SIG-M5 (cell line): Measurements from ENCODE around the gene SH2D1B.
"Not testable (repeated sequence)": the region's sequence is repeated elsewhere in the genome, so short reads cannot be mapped to it uniquely, and the experiment has no call there.

ENCODE experiments used
- DNase-seq: peaks from one replicate; lab custom pipeline; 2025; lab: John Stamatoyannopoulos, UW

The SH2D1B gene

DNA sequence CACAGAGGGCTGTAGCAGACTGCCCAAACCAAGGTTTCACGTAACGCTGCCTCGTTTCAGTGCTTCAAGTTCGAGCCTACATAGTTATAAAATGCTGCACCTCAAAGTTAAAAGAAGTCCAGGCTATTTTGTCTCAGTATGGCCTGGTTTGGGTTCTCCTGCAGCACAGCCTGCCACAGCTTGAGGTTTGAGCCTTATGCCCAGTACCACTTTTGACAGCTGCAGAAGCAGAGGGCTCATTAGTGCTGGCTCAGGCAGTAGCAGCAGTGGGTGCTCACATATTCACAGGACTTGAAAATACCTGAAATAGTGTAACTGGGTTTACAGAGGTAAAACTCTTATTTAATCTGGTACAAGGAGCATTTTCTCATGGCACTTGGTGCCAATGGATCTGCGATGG, 50.6 kb downstream of the SH2D1B start:
- DNase-seq, result no peak

DNA sequence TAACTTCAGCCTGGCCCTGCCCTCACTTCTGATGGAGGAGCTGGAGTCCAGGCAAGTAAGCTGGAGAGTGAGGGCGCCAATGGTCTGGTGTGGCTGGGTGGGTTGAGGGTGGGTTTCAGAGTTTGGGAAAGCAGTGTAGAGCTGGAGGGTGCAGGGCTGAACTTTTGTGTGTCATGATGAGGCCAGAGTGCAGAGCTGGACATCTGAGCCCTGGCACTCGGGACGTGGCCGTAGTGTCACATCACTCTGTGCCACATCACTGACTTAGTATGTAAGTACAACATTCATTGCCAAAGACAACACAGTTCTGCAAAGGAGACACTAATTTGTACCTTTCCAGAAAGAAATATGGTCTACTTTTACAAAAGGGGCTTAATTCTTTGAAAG, 51.1 kb downstream of the SH2D1B start:
- DNase-seq, result no peak

DNA sequence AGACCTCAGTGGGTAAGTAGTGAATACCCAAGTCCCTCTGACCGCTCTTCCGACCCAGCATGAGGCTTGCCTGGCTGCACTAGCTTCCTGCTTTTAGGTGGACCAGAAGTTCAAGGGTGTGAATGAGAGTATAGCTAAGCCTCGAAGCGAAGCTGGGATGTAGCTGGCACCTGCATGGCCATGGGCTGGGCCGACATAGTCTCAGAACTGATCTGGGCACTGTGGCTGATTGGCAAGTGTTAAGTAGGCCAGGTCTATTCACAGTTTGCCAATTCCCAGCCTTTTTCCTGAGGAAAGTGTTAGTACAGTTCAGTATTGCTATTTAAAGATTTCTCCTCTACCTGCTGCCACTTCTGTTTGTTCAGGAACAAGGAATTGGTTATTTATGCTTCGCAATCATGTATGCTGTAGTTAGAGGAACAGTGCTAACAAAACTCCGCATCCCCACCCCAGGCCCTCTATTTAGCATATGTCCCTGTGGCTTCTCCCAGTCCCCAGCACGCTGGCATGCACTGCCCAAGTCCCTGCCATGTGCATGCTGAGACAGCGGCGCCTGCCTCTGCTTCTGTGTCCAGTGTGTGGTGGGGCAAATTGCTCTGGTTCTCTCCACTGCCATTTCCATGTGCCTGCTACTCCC, 51.6 kb downstream of the SH2D1B start:
- no peak for DNase-seq

DNA sequence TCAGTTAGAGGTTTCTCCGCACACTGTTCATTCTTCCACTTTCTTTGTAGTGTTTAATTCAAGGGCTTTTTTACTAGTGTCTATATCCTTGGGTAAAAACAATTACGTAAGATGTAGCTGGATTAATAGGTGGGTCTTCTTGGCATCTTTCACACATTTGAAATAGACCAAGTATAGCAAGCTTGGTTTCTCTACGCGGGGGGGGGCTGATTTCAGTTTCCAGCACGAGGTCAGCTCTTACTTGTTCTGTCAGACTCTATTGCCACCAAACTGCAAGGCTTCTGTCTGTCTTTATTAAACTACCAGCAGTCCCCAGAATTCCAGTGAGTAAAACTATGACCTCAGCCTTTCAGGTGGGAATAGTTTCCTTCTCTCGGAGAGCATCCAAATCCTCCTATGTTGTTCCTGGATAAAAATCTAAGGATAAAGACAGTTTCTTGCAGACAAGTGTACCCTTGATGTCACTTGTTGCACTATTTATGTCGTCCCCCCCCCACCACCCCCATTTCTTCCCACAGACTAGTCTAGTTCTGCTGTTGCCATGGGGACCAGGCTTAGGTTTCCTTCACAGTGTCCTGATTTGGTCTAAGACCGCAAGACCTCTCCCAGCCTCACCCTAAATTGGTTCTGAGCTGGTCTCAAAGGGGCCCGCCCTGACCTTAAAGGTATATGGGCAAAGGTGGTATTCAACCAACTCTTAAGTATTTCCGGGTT, 52.3 kb downstream of the SH2D1B start:
- no peak for DNase-seq

DNA sequence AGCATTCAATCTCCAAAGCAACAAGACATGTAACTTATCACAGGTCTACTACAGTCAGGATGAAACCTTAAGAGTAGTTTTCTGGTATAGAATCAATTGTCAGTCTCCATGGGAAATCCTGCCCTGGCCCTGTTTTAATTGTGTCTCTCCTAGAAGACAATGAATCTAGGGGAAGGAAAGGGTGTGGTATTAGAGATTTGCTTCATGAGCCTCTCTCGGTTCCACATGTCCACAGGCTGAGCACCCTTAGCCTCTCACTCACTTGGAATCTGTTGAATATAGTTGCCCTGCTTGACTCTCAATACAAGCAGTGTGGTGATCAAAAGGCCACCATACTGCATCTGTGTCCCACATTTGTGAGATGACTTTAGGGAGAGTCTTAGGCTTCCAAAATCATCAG, 53.0 kb downstream of the SH2D1B start:
- no peak for DNase-seq

DNA sequence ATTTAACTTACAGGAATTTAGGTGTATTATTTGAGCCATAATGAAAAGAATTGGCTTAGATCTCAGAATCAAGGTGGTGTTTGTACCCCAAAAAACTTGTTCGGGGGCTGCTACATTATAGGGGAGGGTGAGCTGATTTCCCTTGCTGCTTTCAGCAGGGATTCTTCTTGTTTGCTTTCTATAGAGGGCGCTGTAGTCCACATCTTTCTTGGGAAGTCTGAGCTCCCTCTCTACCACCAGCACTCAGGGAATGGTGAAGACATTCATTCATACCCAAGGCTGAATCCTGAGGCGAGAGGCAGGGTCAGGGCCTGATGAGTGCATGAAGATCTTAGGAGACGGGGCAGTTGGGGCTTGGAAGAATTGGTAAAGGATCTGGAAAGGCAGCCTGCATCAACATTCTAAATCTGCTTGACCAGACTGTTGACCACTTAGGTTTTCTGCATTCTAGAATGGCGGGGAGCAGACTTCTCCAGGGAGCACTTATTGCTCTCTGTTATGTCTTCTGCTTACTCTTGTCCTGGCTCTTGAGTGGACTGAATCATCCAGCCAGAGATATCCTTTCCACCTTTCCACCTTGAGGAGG, 54.2 kb downstream of the SH2D1B start:
- no peak for DNase-seq

DNA sequence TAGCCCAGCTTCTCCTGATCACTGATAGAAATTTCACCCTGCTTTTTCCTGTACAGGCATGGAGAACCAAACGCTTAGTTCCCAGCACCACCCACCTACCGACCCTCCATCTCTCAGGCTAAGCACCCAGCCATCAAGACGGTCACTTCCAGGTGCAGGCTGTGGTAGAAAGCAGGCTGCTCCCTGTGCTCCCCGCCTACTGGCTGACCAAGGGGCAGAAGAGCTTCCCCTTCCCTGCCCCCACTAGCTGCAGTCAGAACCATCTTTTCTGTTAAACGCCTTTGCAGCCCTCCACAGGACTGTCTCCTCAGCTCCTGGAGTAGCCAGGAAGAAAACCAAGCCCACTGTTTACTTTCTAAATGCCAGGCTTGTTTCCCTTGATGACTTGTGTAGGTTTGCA, 58.2 kb downstream of the SH2D1B start:
- no peak for DNase-seq

DNA sequence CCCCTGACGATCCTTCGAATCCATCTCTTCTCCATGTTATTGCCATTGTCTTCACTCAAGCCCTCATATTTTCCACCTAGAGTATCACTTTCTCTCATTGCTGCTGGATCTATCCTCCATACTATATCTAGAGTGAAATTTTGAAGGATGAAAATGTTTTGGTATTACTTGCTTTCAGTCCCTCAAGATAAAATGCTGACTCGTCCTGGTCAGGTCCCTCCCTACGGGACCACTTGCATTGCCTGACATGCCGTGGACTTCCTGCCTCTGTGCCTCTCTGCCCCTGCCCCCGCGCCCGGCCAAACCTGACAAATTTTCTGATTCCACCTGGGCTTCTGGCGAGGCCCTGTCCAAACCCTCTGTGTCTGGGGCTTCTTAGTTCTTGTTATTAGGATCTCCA, 58.9 kb downstream of the SH2D1B start:
- DNase-seq, result no peak

DNA sequence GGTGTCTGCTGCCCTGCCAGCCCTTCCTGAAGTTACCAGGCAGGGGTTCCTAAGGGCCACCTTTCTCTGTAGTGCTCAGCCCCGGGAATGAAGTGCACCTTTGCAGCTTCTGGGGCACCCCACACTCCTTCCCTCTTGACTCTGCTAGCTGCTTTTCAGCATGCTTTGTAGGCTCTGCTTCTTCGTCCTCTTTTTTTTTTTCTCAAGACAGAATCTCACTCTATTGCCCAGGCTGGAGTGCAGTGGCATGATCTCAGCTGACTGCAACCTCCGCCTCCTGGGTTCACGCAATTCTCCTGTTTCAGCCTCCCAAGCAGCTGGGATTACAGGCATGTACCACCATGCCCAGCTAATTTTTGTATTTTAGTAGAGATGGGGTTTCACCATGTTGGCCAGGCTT, 60.1 kb downstream of the SH2D1B start:
- not testable (repeated sequence) for DNase-seq

DNA sequence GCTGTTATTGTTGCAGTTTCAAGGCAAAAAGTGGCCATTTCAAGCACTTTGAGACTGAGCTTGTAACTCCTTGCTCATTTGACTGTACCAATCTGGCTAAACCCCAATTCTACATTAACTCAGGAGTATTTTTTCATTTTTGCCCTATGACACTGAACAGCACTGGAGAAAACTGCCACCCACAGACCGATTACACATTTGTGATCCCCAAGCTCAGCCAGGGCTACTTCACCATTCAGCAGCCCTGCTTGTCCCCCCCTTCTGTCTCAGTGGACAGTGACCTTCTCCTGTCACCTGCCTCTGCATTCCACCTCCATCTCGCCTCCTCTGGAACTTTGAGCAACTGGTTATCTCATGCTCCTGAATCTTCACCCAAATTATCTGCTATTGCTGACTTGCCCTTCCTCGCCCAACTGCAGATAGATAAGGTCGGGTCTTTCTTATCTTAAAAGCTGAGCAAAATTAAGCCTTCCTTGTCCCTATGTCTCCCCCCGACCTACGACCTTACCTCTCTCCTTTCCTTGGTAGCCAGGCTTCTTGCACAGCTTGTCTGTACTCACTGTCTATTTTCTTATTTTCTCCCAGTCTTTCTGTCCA, 60.6 kb downstream of the SH2D1B start:
- no peak for DNase-seq

DNA sequence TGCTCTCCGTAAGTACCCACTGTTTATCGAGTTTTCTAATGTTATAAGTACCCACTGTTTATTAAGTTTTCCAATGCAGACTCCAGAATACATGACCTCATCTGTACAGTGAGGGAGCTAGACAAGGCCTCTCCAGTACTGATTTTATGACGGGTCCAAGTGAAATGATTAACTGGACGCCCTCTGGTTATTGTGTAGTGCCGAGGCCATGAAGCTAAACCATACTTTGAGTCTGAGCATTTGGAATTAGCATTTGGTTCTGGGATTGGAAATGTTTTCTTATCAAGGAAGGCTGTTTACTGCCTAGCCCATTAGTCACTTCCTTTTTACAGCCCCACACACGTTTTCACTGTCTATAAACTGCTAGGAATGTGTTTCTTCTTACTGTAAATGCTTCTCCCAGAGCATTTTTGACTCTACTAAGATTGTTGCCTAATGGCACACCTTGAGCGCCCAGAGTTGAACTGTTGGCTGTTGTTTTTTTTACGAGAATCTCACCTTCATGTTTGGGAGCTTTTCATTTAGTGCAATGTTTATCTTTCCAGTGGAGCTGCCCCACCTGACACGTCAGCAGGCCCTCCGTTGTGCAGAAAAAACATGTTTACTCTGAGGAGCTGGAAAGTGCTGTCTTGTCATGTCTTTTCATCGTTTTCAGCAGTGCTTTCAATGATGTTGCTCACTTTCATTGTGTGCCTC, 62.2 kb downstream of the SH2D1B start:
- no peak for DNase-seq

DNA sequence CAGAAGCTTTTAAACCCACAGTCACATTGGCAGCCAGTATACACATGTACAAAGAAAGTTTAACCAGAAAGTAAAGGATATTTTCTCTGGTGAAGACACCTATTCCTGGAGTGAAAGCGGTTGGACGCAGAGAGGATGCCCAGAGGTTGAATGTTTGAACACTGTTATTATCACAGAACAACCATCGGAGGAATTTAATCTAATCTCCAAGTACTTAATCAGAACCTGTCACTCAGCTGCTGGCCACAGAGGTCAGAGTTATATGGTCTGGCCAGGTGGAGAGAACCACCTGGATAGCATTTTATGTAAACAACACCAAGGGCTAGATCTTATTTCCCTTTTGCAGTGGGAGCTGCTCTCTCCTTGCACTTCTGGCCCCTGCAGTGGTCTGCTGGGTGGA, 64.7 kb downstream of the SH2D1B start:
- DNase-seq, result no peak
